MM.1S (cell line): Measurements from ENCODE around the gene AMH.

Source experiments
- CTCF ChIP-seq: fragments of 300-600 bp; sonication (generic); IDR thresholded peaks from 2 replicates; pipeline ENCODE4 v1.5.1; 2016; ENCODE audit warnings: antibody characterized with exemption, low read length, mixed read lengths
- EZH2phosphoT487 ChIP-seq: fragments of 300-600 bp; sonication (generic); IDR thresholded peaks from 2 replicates; pipeline ENCODE4 v1.6.1; 2018; ENCODE audit warnings: antibody characterized with exemption, low read length

DNA sequence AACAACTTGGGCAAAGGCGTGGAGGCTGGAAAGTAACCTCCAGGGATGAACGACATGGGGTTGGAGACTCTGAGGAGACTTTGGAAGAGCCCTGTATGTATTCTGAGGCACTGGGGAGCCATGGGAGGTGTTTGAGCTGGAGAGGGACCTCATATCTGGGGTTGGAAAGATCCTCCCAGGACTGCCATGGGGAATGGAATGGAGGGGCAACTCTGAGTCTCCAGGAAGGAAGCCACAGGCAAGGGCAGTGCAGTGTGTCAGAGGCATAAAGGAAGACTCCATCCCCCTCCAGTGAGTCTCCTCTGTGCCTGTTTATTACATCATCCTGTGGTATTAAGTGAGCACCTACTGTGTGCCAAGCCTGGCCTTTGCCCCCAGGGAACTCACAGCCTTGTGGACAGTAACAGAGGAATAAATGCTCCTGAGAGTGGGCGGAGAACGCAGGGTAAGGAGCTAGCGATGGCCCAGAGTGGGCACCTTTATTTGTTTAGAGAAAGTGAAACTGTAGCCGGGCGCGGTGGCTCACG, 25.1 kb downstream of the AMH start:
- no peak for TF ChIP-seq CTCF
- no peak for TF ChIP-seq EZH2phosphoT487
